OCI-LY7 (cell line): ENCODE results near the gene AAK1. TPM values are rescaled to one million over a fixed set of nuclear protein-coding genes. Genes with fewer than 3 reads are reported as not detected.
"Not testable (repeated sequence)": the region's sequence is repeated elsewhere in the genome, so short reads cannot be mapped to it uniquely, and the experiment has no call there.

ENCODE experiments used
- BruUV-seq: library from RNA; stranded (reverse); fragments of 400-500 nt; replicated peaks from 2 replicates; lab custom pipeline; 2021; lab: Mats Ljungman, UMichigan
- CTCF ChIA-PET: fragments of 300-600 bp; sonication (Branson Sonifier 250); formaldehyde crosslinking; loops from one replicate; lab custom pipeline; 2022; ENCODE audit warnings: antibody characterized with exemption; ENCODE audit not compliant: unreplicated experiment; lab: Charles Lee
- POLR2A ChIA-PET: fragments of 300-600 bp; sonication (Branson Sonifier 250); formaldehyde crosslinking; loops from one replicate; lab custom pipeline; 2022; ENCODE audit warnings: antibody characterized with exemption; lab: Charles Lee
- DNase-seq: peaks from one replicate; pipeline ENCODE4 v3.0.0-alpha.2; 2015; ENCODE audit warnings: low spot score
- H2AFZ ChIP-seq: fragments of 200-600 bp; sonication (generic), shearing (Covaris generic); 2 replicates; pipeline ENCODE4 v1.6.1; 2014; ENCODE audit warnings: mild to moderate bottlenecking, antibody characterized with exemption, low read length, moderate library complexity
- H3K27ac ChIP-seq: fragments of 200-600 bp; sonication (generic); 2 replicates; pipeline ENCODE4 v1.5.1; 2014; ENCODE audit warnings: mixed run types, low read depth, mild to moderate bottlenecking, moderate library complexity, low read length, inconsistent platforms; ENCODE audit not compliant: poor library complexity, severe bottlenecking
- H3K36me3 ChIP-seq: fragments of 200-600 bp; sonication (generic); 2 replicates; pipeline ENCODE4 v1.6.1; 2014; ENCODE audit warnings: mild to moderate bottlenecking, antibody characterized with exemption, low read length, moderate library complexity, mixed read lengths; ENCODE audit not compliant: insufficient read depth
- H3K4me1 ChIP-seq: fragments of 200-600 bp; sonication (generic); 2 replicates; pipeline ENCODE4 v1.5.1; 2014; ENCODE audit warnings: mild to moderate bottlenecking, low read length; ENCODE audit not compliant: insufficient read depth, poor library complexity, severe bottlenecking
- H3K4me2 ChIP-seq: fragments of 200-600 bp; sonication (generic); 2 replicates; pipeline ENCODE4 v1.6.1; 2014; ENCODE audit warnings: mild to moderate bottlenecking, low read length
- H3K4me3 ChIP-seq: fragments of 200-600 bp; sonication (generic); 2 replicates; pipeline ENCODE4 v1.5.1; 2014; ENCODE audit warnings: mild to moderate bottlenecking, low read depth, low read length; ENCODE audit not compliant: poor library complexity, severe bottlenecking
- H3K79me2 ChIP-seq: fragments of 200-600 bp; sonication (generic); 2 replicates; pipeline ENCODE4 v1.6.1; 2016; ENCODE audit warnings: low read depth, mild to moderate bottlenecking, low read length, moderate library complexity, mixed read lengths; ENCODE audit not compliant: insufficient read depth
- H3K9me2 ChIP-seq: fragments of 200-600 bp; sonication (generic); 2 replicates; pipeline ENCODE4 v1.6.1; 2016; ENCODE audit warnings: mild to moderate bottlenecking, low read length, mixed read lengths; ENCODE audit not compliant: insufficient read depth
- H3K9me3 ChIP-seq: fragments of 200-600 bp; sonication (generic); 2 replicates; pipeline ENCODE4 v1.6.1; 2014; ENCODE audit warnings: mild to moderate bottlenecking, mixed run types, low read length, mixed read lengths
- H4K20me1 ChIP-seq: fragments of 200-600 bp; sonication (generic); 2 replicates; pipeline ENCODE4 v1.6.1; 2014; ENCODE audit warnings: mild to moderate bottlenecking, antibody characterized with exemption, low read length, moderate library complexity, mixed read lengths; ENCODE audit not compliant: insufficient read depth
- EZH2phosphoT487 ChIP-seq: fragments of 200-600 bp; sonication (generic); IDR thresholded peaks from 2 replicates; pipeline ENCODE4 v1.6.1; 2018; ENCODE audit warnings: low read depth, borderline replicate concordance, mild to moderate bottlenecking, mixed run types, antibody characterized with exemption, low read length, moderate library complexity, mixed read lengths
- intact Hi-C: fragments of 100-400 bp; cut with micrococcal nuclease; formaldehyde crosslinking; loops from one replicate; pipeline ENCODE4 v1.10.0; 2022; ENCODE audit not compliant: unreplicated experiment
- total RNA-seq, 2 experiments: library from RNA; depleted of rRNA in 1 of 2; stranded (reverse); fragments of >200 nt in 1 of 2; shearing (Covaris generic) in 1 of 2; gene quantifications; 2 replicates each; pipeline ENCODE4 v1.2.3, GENCODE V29; 2014 to 2022
- TF ChIP-seq, protein P1 (sequence below): fragments of 200-600 bp; sonication (generic); conservative IDR thresholded peaks from 2 replicates; pipeline ENCODE4 v1.5.1; 2014; ENCODE audit warnings: mild to moderate bottlenecking, antibody characterized with exemption, low read length, moderate library complexity, mixed read lengths

The AAK1 gene
- total RNA-seq, 2 experiments from 2014 or later = 8.3 to 8.5 TPM

DNA sequence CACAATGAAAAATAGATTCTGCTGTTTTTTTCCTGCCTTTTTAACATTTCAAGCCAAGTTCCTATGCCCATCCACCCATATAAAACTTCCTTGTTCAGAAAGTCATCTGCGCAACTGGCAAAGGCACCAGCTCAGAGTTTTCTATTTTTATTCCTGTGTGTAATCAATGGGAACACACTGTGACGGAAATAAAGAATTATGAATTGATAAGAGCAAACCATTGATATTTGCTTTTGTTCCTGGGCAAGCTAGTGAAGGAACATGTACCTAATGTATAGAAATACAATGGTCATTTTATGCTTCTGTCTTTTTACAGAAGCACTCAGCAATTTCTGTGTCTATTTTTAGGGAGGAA, 30.8 kb upstream of the AAK1 start:
- intact Hi-C loops = no loop called here
- no peaks in the 10 kb centered on the region for H3K36me3 ChIP-seq
- no peak overlapping the region for H3K4me2 ChIP-seq
- no peak overlapping the region for H3K27ac ChIP-seq
- H3K4me3 ChIP-seq = no peak overlapping the region
- ChIA-PET POLR2A (no interaction called here), CTCF (no interaction called here)
- no peaks in the 10 kb centered on the region for H3K9me2 ChIP-seq
- no peaks in the 10 kb centered on the region for H3K4me1 ChIP-seq
- no peaks in the 10 kb centered on the region for H3K9me3 ChIP-seq
- DNase-seq = no peak
- no peak overlapping the region for H2AFZ ChIP-seq
- no peaks in the 10 kb centered on the region for H4K20me1 ChIP-seq
- no peaks in the 10 kb centered on the region for H3K79me2 ChIP-seq
- TF ChIP-seq, protein P1, sequence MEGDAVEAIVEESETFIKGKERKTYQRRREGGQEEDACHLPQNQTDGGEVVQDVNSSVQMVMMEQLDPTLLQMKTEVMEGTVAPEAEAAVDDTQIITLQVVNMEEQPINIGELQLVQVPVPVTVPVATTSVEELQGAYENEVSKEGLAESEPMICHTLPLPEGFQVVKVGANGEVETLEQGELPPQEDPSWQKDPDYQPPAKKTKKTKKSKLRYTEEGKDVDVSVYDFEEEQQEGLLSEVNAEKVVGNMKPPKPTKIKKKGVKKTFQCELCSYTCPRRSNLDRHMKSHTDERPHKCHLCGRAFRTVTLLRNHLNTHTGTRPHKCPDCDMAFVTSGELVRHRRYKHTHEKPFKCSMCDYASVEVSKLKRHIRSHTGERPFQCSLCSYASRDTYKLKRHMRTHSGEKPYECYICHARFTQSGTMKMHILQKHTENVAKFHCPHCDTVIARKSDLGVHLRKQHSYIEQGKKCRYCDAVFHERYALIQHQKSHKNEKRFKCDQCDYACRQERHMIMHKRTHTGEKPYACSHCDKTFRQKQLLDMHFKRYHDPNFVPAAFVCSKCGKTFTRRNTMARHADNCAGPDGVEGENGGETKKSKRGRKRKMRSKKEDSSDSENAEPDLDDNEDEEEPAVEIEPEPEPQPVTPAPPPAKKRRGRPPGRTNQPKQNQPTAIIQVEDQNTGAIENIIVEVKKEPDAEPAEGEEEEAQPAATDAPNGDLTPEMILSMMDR = no peak
- no peak for TF ChIP-seq EZH2phosphoT487
- BruUV-seq = no TSS peak

DNA sequence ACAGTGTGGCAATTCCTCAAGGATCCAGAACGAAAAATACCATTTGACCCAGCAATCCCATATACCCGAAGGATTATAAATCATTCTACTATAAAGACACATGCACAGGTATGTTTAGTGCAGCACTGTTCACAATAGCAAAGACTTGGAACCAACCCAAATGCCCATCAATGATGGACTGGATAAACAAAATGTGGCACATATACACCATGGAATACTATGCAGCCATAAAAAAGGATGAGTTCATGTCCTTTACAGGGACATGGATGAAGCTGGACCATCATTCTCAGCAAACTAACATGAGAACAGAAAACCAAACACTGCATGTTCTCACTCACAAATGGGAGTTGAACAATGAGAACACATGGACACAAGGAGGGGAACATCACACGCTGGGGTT, 29.6 kb upstream of the AAK1 start:
- intact Hi-C loops, CTCF ChIA-PET, H4K20me1 ChIP-seq, POLR2A ChIA-PET, H3K4me2 ChIP-seq, H3K9me3 ChIP-seq, BruUV-seq, DNase-seq, H3K36me3 ChIP-seq, H3K4me3 ChIP-seq, H3K4me1 ChIP-seq, H2AFZ ChIP-seq, H3K9me2 ChIP-seq, H3K27ac ChIP-seq, H3K79me2 ChIP-seq: not testable (repeated sequence)

DNA sequence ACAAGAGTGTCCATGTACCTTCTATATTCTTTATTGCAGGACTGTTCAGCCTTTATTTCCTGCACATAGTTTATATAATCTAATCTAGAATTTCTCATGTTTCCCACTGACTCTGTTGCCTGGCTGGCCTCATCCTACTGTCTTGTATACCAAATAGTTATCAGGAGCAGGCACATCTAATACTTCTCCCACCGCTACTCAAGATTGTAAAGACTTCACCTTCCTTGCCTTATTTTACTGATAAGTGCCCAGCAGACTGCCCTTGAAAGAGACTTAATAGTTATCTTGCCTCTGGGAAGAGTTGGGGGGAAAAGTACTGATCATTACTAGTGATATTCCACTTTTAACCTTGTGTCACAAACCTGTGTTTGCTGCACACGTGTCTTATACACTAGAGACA, 26.1 kb upstream of the AAK1 start:
- H3K4me3 ChIP-seq = no peak overlapping the region
- no peaks in the 10 kb centered on the region for H3K4me1 ChIP-seq
- no TSS peak for BruUV-seq
- H3K9me3 ChIP-seq = no peaks in the 10 kb centered on the region
- ChIA-PET CTCF (no interaction called here), POLR2A (interaction anchor here (1.4 kb wide), 1 partner anchor 10 kb away, joined by 4 read pairs; no protein-coding TSS in a partner anchor)
- H2AFZ ChIP-seq = no peak overlapping the region
- no peak overlapping the region for H3K27ac ChIP-seq
- TF ChIP-seq EZH2phosphoT487 = no peak
- TF ChIP-seq, protein P1 = no peak
- H3K9me2 ChIP-seq = no peaks in the 10 kb centered on the region
- intact Hi-C loops = no loop called here
- H3K4me2 ChIP-seq = no peak overlapping the region
- no peaks in the 10 kb centered on the region for H3K79me2 ChIP-seq
- no peak for DNase-seq
- no peaks in the 10 kb centered on the region for H3K36me3 ChIP-seq
- H4K20me1 ChIP-seq = no peaks in the 10 kb centered on the region
